GM19351 (cell line): ENCODE data around the gene MED13L.
"Not testable (repeated sequence)": the region's sequence is repeated elsewhere in the genome, so short reads cannot be mapped to it uniquely, and the experiment has no call there.

Experiments used
- ATAC-seq: cut with Tn5 transposase; IDR thresholded peaks from one replicate; pipeline ENCODE4 v1.9.1; 2021; ENCODE audit warnings: mild to moderate bottlenecking, moderate library complexity; ENCODE audit not compliant: unreplicated experiment

The MED13L gene

DNA sequence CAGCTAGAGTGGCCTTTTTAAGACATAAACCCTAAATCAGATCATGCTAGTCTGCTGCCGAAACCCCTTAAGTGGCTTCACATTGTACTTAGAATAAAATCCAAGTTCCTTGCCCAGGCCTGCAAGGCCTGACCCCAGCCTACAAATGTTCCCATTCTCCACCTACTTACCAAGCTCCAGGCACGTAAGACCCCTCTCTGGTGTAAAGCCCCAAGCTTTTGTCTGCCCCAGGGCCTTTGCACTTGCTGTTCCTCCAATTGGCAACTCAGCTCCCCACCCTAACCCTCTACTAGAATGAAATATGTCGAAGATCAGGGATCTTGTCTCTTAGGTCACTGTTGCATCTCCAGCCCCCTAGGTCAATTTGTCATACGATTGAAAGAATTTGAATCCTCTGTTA is 27.1 kb upstream of the MED13L start:
- ATAC-seq = no peak

DNA sequence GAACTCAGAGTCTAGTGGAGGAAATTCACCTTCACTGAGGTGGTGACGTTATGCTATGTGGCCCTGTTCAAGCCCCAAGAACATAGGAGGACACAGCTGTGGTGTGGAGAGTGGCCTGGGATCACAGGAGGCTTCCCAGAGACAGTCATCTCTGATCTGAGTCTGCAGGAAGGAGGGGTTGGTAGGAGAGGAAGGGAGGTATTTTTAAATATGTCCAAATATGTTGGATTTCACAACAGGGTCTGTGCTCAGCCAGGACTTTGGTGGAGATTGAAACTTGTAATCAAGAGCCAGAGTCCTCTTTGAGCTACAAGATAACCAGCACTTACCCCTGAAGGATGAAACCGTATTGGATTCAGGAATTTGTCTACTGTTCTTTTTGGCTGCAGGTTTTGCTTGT is 26.4 kb upstream of the MED13L start:
- no peak for ATAC-seq

DNA sequence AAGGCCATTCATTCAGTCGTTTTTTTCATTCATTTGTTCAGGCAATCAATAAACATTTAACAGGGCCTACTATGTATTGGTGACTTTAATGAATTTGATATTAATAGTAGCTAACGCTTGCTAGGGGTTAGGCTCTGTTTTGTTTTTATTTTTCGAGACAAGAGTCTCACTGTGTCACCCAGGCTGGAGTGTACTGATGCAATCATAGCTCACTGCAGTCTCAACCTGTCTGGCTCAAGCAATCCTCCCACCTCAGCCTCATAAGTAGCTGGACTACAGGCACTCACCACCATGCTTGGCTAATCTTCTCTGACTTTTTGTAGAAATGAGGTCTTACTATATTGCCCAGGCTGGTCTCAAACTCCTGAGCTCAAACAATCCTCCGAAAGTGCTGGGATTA is 25.6 kb upstream of the MED13L start:
- no peak for ATAC-seq

DNA sequence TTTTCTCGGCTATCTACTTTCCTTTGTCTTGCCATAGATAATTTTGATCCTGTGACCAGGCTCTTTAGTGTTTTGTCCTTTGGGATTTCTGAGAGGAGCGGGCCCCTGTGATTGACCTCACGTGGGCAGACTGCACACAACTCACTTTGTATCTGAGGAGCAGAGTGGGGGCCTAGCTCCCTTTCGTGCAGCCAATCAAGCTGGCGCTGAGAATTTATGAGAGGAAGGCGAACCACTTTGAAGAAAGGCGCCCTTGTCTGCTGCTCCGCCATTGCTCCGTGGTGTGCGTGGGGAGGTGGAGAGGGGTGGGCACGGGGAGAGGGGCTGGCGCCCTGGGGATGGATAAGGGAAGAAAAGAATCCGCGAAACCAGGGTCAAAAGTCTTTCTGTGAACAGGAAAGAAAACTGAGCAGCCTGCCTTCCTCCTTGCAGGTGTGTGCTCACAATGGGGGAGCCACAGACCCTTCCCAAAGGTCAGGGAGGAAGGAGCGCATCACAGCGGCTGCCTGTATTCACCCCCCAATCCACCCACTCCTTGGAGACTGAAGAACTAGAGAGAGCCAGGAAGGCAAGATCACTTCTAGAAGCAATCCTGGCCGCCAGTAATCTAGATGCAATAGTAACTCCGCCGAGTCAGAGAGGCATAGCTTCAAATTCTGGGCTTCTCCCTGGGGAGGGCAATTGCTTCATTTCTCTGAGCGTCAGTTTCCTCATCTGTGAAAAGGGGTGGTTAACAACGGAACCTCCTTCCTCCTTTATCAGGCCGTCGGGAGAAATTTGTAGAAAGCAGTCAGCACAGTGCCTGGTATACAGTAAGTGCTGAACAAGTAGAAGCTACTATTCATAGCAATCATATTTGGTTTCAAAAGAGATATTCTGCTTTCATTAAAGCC is 24.9 kb upstream of the MED13L start:
- no peak for ATAC-seq

DNA sequence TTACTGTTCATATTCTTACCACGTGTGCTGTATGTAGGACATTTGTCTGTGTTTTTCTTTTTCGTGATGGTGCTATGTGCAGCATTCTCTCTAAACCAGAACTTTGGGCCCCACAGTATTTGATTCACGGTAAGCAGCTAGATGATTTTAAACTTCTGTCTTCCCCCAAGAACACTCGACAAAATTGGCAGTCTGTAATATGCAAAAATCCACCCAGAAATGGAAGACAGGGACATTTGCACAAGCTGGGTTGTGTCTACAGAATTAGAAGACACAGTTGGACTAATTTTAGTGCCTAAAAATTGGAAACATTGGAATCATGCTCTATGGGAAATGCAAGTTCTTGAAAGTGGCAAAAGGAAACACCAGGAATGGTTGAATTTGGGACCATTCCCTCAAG is 24.1 kb upstream of the MED13L start:
- no peak for ATAC-seq

DNA sequence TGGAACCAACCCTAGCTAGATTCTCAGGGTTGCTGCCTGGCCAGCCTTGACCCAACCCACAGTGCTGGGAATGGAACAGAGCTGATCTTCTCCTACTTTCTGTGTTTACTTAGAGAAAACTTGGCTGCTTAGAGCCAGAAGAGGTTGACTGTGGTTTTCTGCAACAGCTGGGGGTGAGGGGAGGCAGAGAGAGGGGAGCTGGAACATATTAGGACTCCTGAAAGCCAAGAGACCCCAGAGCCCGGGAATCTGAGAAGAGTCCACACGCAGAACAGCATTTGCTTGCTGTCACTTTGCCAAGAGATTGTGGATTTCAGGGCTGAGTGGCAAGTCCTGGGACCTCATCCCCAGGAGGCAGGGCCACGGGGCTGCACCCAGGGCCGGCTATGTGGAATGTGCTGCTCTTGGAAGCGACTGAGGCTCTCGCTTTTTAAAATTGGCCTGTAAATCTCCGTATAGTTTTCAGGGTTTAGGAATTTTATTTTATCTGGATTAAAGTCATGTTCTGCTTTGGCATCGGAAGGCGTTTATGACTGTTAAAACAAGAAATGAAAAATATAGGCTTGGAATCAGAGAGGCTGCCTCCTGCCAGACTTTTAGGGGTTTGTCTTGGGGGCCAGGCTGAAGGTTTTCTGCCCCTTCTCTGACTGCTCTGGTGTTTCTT is 22.3 kb upstream of the MED13L start:
- no peak for ATAC-seq

DNA sequence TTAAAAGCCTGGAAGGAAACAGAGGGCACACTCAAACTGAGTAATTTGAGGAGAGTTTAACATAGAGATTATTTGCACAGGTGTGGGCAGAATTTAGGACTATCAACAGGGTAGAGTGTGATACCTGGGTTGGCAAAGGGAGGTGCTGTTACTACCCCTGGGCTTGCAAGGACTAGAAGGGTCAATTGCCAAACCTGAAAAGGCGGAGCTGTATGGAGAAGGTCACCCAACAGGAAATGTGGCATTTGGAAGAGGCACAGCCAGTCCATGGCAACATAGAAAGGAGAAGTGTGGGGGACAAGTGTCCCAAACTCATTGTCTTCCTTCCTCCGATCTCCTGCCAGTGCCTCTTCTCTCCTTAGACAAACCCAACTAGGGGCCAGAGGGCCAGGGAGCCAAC is 21.6 kb upstream of the MED13L start:
- no peak for ATAC-seq

DNA sequence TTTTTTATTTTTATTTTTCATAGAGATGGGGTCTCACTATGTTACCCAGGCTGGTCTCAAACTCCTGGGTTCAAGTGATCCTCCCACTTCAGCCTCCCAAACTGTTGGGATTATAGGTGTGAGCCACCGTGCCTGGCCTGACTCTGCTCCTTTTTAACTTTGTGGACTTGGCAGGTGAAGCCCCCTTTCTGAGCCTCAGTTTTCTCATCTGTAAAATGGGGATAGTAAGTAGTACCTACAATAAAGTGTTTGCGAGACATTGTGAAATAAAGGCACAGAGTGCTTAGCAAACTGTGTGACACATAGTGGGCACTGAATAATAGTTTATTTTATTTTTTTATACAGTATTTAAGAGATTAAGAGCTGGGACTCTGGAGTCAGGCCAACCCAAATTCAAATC is 21.1 kb upstream of the MED13L start:
- ATAC-seq = no peak

DNA sequence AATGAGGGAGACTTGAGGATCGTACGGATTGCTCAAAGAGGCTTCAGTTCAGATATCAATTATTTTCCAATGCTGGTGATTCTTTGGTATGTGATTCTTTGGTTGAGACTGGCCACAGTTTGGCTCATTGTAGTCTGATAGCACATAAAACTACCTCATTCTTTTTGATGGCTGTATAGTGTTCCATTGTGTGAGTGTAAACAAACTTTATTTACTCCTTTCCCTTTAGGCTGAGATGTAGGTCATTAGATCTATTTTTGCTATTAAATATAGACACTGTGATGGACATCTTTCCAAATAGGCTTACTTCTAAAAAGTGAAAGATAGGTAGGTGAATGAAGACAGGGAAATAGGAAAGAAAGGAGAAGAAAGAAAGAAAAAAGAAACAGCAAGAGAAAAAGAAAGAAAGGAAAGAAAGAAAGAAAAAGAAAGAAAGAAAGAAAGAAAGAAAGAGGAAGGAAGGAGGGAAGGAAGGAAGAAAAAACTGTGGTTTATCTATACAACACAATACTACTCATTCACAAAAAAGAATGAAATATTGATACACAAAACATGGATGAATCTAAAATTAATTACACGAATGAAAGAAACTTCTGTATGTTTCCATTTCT is 19.8 kb upstream of the MED13L start:
- no peak for ATAC-seq

DNA sequence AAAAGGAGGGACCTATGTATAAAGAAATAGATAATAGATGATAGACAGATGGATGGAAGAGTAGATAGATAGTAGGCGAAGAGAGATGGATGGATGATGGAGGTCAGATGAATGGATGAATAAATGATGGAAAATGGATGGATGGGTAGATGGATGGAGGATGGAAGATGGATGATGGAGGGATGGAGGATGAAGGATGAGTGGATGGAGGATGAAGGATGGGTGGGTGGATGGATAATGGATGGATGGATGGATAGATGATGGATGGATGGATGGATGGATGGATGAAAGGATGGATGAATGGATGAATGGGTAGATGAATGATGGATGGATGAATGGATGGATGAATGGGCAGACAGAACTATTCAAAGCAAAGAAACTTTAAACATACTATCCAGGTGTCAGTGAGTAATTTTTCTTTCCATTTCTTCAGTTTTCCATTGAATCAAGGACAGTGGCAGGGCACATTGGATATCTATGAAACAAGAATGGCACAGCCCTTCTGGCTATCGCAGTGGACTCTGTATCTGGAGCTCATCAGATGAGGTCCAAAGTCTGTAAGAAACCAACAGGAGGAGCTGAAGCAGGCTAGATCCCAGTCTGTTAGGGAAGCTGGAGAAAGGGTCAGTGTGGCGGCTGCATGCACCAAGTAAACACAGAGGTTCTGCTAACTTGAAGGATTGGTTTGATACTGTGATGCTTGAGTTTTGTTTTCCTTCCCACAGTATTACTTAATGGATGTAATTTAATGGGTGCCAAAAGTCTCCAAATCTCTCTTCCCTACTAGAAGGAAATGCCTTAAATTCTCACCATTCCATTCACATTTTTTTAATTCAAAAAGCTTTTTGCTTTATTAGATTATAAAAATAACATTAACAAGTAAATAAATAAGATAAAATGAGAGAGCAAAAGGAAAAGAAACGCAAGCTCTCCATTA is 18.1 kb upstream of the MED13L start:
- ATAC-seq = no peak

DNA sequence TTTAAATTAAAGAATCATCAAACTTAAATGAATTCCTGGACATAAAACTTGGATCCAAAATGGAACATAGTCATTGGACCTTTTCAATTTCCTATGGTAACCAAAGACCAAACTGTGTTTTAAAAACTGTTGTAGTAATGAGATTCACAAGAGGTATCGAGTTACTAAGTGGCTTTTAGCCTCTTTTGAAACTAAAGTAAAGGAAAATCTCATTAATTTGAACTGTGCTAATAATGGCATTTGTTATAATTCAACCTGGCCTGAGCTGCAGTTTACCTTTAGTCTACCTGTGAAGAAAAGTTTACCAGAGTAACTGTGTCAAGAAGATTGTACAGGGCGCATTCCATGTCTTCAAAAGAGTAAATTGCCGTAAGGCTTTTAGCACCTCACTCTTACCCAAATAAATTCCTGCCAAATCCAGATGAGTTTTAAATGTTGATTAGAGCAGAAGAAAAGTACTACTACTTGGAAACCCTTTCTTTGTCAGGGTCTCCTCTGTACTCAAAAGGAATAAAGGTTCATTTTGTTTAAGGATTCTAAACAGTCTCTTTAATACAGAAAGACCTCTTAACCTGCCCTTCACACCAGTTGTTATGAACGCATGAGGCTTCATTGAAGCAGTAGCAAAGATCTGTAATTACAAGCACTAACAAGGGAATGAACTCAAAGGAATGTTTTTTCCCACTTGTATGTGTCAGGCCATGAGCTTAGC is 17.1 kb upstream of the MED13L start:
- no peak for ATAC-seq

DNA sequence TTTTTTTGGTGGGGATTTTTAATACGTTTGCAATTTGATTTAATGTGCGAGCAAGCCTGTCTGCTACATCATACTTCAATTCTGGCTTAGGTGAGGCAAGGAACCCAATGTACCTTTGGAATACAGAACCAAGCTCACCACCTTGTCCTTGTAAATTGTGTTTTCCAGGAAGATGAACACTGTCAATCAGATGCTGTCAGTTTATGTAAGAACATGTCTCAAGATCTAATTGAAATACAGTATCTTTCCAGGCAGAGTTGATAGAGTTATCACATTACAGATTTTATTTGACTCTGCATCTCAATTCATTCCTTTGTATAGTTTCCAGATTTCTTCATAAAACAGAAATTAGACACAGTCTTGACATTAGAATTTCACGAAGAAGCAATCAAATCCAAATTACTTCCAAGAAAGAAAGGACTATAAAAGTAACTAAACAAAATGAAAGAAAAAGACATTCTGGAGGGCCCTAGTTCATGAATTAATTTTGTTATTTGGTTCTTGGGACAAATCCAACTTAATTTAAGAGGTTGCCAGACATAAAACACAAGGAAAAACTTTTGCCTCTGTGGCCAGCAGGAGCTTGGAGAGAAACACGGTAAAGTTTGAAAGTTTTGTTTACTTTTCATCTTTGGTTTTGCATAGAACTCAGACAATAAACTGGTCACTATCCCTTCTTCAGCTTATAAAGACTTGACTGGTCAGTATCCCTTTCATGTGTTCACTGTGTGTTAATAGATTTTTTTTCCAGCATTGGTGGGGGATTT is 16.4 kb upstream of the MED13L start:
- no peak for ATAC-seq

DNA sequence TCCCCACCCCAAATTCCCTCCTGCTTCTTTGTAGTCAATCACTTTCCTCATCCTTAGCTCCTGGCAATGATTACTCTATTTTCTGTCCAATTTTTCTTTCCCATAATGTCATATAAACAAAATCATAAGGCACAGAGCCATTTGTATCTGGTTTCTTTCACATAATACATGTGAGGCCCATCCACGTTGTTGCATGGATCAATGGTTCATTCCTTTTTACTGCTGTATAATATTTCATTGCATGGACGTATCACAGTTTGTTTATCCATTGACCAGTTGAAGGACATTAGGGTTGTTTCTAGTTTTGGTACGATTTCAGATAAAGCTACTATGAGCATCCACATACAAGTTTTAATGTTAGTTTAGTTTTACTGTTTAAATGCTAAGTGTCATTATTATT is 13.7 kb upstream of the MED13L start:
- ATAC-seq = no peak

DNA sequence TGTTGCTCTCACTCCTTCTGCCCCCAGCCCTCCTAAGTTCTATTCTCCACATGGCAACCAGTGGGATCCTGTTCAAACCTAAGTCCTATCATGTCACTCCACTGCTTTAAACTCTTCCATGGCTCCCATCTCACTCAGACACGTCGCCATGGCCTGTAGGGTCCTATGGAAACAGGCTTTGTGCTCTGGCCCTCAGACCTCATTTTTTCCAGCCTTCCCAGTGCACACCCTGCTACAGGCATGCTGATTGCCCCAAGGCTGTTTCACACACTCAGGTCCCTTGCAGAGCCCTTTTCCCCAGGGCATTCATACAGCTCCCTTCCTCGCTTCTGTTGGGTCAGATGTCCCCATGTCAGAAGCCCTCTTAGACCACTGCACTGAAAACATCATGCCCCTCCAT is 11.2 kb upstream of the MED13L start:
- no peak for ATAC-seq

DNA sequence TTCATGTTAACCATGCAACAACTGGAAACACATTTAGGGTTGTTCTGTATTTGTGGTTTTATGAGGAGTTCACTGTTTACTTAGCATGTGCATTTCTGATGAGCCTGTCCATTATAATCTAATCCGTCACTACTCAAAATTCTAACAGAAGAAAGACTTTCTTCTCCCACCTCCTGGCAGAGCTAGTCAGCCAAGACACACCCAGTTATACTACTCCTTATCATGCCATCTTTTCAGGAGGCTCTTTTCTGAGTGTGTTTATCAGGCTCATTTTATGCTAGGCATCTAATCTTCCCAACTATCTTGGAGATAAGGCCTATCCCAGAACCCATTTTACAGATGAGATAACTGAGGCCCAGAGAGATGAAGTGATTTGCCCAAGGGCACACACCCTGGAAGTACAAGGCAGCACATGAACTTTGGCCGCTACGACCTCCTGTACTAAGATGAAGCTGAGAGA is 10.4 kb upstream of the MED13L start:
- no peak for ATAC-seq

DNA sequence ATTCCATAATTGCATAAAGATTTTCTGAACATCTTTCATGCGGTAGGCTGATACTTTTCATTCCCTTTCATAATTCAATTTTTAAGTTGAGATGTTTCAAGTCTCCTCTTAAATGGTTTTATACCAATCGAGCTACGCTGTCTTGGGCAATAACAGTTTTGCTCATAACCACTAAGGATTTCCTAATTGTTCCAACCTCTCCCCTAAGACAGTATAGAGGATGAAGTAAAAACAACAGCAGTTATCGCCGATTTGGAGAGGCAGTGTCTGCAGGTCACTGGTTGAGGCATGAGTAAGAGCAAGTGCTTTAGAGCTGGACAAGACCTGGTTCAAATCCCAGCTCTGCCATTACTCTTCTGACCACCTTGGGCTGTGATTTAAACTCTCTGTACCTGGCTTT is 6.9 kb upstream of the MED13L start:
- no peak for ATAC-seq

DNA sequence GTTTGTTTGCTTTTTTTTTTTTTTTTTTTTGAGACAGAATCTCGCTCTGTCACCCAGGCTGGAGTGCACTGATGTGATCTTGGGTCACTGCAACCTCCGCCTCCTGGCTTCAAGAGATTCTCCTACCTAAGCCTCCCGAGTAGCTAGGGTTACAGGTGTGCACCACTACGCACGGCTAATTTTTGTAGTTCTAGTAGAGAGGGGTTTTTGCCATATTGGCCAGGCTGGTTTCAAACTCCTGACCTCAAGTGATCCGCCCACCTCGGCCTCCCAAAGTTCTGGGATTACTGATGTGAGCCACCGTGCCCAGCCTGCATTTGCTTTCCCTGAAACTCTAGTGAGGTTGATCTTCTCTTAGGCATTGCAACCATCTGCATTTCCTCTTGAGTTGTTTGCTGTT is 6.4 kb upstream of the MED13L start:
- ATAC-seq = not testable (repeated sequence)

DNA sequence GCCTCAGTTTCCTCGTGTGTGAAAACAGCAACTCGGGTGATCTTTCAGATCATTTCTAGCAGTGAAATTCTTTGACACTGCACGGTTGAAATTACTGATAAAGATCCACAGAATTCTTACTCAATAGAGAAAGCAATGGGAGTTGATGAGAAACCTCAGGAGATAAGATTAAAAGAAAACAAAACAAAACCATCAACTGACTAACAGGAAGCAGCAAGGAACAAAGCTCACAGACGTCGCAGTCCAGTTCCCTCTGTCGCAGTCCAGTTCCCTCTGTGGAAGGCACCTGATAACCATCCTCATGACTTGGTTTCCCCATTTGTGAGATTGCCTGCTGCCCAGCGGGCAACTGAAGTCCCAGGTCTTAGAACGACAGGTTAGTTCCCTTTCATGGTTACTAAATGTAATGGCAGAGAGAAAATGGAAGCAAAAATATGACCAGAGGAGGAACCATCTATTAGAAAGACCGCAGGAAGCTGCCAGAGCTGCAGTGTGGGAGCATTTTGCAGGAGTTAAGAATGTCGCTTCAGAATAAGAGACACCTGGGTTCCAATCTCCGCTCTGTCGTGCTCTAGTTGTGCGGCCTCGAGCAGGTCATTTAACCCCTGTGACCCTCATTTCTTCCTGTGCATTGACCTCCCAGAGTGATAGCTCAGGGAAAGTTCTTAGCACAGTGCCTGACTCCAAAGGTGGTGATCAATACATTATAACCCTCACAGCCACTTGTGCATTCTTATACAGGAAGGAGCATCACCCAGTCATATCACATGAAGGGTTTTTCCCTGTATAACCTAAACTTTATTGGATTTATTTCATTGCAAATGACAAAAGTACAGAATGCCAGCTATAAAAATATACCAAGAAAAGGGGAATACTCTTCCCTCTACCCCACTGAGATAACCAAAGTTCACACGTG is 5.1 kb upstream of the MED13L start:
- no peak for ATAC-seq
